22Rv1 (cell line): ENCODE results near the gene STUB1.

Experiments used
- ZFX ChIP-seq: fragments of 450-650 bp; IDR thresholded peaks from 2 replicates; pipeline ENCODE4 v1.6.1; 2017; ENCODE audit warnings: antibody characterized with exemption, borderline replicate concordance
- TF ChIP-seq, protein P1 (sequence below): fragments of 450-650 bp; IDR thresholded peaks from 2 replicates; pipeline ENCODE4 v1.5.1; 2017; ENCODE audit warnings: mild to moderate bottlenecking

DNA sequence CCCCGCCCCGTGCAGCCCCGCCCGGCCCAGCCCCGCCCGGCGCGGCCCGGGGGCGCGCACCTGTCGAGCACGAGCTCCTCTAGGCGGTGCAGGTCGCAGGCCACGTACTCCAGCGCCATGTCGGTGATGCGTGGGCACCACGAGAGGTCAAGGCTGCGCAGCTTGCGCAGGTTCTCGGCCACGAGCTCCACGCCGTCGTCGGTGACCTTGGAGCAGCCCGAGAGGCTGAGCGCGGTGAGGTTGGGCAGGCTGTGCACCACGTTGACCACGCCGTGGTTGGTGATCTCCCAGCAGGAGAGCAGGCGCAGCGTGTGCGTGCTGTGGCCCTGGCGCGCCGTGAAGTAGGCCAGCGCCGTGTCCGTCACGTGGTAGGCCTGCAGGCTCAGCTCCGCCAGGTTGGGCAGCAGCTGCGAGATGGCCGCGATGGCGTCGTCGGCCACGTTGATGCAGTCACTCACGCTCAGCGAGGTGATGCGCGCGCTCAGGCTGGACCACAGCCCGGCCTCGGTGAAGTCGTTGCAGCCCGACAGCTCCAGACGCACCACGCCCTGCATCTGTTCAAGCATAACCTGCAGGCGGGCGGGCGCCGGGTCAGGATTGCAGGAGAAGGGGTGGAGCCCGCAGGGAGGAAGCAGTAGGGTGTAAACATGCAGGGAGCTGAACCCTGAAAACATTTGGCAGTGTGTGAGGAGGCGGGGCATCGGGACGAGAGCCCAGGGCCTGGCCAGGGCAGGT lies 15.3 kb downstream of the STUB1 start:
- TF ChIP-seq, protein P1, sequence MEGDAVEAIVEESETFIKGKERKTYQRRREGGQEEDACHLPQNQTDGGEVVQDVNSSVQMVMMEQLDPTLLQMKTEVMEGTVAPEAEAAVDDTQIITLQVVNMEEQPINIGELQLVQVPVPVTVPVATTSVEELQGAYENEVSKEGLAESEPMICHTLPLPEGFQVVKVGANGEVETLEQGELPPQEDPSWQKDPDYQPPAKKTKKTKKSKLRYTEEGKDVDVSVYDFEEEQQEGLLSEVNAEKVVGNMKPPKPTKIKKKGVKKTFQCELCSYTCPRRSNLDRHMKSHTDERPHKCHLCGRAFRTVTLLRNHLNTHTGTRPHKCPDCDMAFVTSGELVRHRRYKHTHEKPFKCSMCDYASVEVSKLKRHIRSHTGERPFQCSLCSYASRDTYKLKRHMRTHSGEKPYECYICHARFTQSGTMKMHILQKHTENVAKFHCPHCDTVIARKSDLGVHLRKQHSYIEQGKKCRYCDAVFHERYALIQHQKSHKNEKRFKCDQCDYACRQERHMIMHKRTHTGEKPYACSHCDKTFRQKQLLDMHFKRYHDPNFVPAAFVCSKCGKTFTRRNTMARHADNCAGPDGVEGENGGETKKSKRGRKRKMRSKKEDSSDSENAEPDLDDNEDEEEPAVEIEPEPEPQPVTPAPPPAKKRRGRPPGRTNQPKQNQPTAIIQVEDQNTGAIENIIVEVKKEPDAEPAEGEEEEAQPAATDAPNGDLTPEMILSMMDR, result no peak
- TF ChIP-seq ZFX, result no peak
